Esophagus muscularis mucosa (tissue), 4 donors: ENCODE results near the gene SIVA1. TPM values are rescaled to one million over a fixed set of nuclear protein-coding genes. Genes with fewer than 3 reads are reported as not detected.
A peak's percentile ranks its signal among the peaks of the same experiment; 100 is the strongest.

Experiments
- DNase-seq: peaks from one replicate; pipeline ENCODE4 v3.0.0-alpha.2; 2017; ENCODE audit errors: extremely low spot score
- H3K27ac ChIP-seq, 4 donors: fragments of 200-600 bp; sonication (generic); replicated peaks in 1 of 4; 1 replicate in 3 of 4; 2 replicates in 1 of 4; pipeline ENCODE4 v1.5.1; 2016 to 2019; ENCODE audit warnings: mild to moderate bottlenecking in 1 of 4
- H3K27me3 ChIP-seq, 4 donors: fragments of 200-600 bp; sonication (generic); one replicate each; pipeline versions ENCODE4 v1.5.1 to v1.6.0; 2016 to 2019
- H3K36me3 ChIP-seq, 4 donors: fragments of 200-600 bp; sonication (generic); one replicate each; pipeline ENCODE4 v1.5.1; 2016 to 2019
- H3K4me1 ChIP-seq, 4 donors: fragments of 200-600 bp; sonication (generic); one replicate each; pipeline ENCODE4 v1.5.1; 2016 to 2019
- H3K4me3 ChIP-seq, 4 donors: fragments of 200-600 bp; sonication (generic); 1 replicate in 2 of 4; 2 replicates in 2 of 4; pipeline ENCODE4 v1.5.1; 2016 to 2019; ENCODE audit warnings: mild to moderate bottlenecking in 4 of 4, moderate library complexity in 1 of 4
- H3K9me3 ChIP-seq, 4 donors: fragments of 200-600 bp; sonication (generic); 1 replicate in 3 of 4; 2 replicates in 1 of 4; pipeline ENCODE4 v1.5.1; 2016 to 2019
- CTCF ChIP-seq, 3 experiments: fragments of 200-600 bp in 2 of 3; fragments of 450-650 bp in 1 of 3; sonication (generic) in 2 of 3; IDR thresholded peaks; one replicate each; pipeline ENCODE4 v1.5.1; 2017 to 2019; ENCODE audit warnings: antibody characterized with exemption in 3 of 3, mild to moderate bottlenecking in 2 of 3, moderate library complexity in 1 of 3
- EP300 ChIP-seq: sonication (generic); formaldehyde crosslinking; IDR thresholded peaks from one replicate; pipeline ENCODE4 v1.6.1; 2017; ENCODE audit warnings: antibody characterized with exemption
- POLR2A ChIP-seq: fragments of 450-650 bp; IDR thresholded peaks from one replicate; pipeline ENCODE4 v1.6.1; 2017; ENCODE audit warnings: antibody characterized with exemption, moderate library complexity, mild to moderate bottlenecking, low read depth
- POLR2AphosphoS5 ChIP-seq, 2 donors: sonication (generic); formaldehyde crosslinking; IDR thresholded peaks; one replicate each; pipeline ENCODE4 v1.6.1; 2017; ENCODE audit warnings: antibody characterized with exemption in 2 of 2
- WGBS: methylation state at CpG from one replicate; pipeline ENCODE4 v1.1.5; 2018; 5-methylcytosine and 5-hydroxymethylcytosine counted together
- intact Hi-C: fragments of 100-400 bp; cut with DNase I; formaldehyde crosslinking; loops from one replicate; pipeline ENCODE4 v1.15.1; 2023
- total RNA-seq, 4 donors: library from RNA; depleted of rRNA; stranded (reverse); fragments of >200 nt; gene quantifications; one replicate each; pipeline versions ENCODE4 v1.1.0 to v1.2.1, GENCODE V29; 2016

The SIVA1 gene
- total RNA-seq, 4 donors from 2014 or later = 207 to 324 (median 290) TPM

- Histone ChIP-seq H3K9me3 (no peaks in the 10 kb centered on the region), H3K27ac (no peak overlapping the region), H3K36me3 (peaks cover 10 to 92% (median 84%) of the 10 kb centered on the region in 4 donors), H3K4me3 (no peak overlapping the region), H3K27me3 (no peaks in the 10 kb centered on the region), H3K4me1 (peaks cover 0 to 28% (median 21%) of the 10 kb centered on the region in 4 donors)
- TF ChIP-seq CTCF (IDR thresholded peaks at IDR 0.05) (no peak), POLR2A (no peak), POLR2AphosphoS5 (IDR thresholded peaks at IDR 0.05) (no peak)
- no peak for DNase-seq
- intact Hi-C loops = no loop called here
- WGBS = 79% methylated on average over 10 of the region's 15 CpGs
These were observed 24.9 kb downstream of the SIVA1 start for GRCh38 chr14:104777808-104778249.

GRCh38 chr14:104778694-104779331, 25.9 kb downstream of the SIVA1 start:
- intact Hi-C loops = no loop called here
- WGBS = 95% methylated on average over 7 of the region's 15 CpGs
- Histone ChIP-seq H3K27me3 (no peaks in the 10 kb centered on the region), H3K4me3 (no peak overlapping the region), H3K36me3 (peaks cover 6 to 85% (median 78%) of the 10 kb centered on the region in 4 donors), H3K27ac (no peak overlapping the region), H3K9me3 (no peaks in the 10 kb centered on the region), H3K4me1 (peaks cover 0 to 37% (median 27%) of the 10 kb centered on the region in 4 donors)
- TF ChIP-seq CTCF (IDR thresholded peaks at IDR 0.05) (no peak), EP300 (no peak), POLR2A (no peak), POLR2AphosphoS5 (IDR thresholded peaks at IDR 0.05) (no peak)
- no peak for DNase-seq

DNA sequence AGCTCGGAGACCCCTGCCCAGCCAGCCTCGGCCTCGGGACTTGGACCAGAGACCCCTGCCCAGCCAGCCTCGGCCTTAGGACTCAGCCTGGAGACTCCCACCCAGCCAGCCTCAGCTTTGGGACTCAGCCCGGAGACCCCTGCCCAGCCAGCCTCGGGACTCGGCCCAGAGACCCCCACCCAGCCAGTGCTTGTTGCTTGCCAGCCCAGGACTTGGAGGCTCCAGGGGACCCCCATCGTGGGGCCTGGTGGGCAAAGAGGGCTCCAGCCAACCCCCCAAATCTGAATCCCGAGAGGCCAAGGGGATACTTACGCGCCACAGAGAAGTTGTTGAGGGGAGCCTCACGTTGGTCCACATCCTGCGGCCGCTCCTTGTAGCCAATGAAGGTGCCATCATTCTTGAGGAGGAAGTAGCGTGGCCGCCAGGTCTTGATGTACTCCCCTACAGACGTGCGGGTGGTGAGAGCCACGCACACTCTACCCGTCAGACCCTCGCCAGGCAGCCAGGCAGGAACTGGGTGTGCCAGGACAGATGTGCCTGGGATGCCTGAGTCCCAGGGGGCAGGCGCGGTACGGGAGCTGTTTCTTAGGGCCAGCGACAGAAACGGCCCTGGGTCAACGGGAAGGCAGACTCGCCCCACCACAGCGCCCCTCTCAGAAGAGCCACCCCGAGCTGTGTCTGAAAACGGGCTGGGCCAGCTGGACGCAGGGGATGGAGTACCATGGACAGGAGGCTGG, 27.0 kb downstream of the SIVA1 start:
- Histone ChIP-seq H3K27me3 (no peaks in the 10 kb centered on the region), H3K36me3 (peaks cover 0 to 82% (median 69%) of the 10 kb centered on the region in 4 donors), H3K4me3 (no peak overlapping the region), H3K4me1 (peaks cover 0 to 48% (median 38%) of the 10 kb centered on the region in 4 donors), H3K9me3 (no peaks in the 10 kb centered on the region), H3K27ac (peak overlapping the region in 1 of 4 donors; percentile 26)
- TF ChIP-seq EP300 (no peak), CTCF (IDR thresholded peaks at IDR 0.05) (no peak), POLR2AphosphoS5 (IDR thresholded peaks at IDR 0.05) (no peak), POLR2A (no peak)
- no peak for DNase-seq
- 75% methylated on average over 11 of the region's 32 CpGs for WGBS
- intact Hi-C loops = no loop called here

DNA sequence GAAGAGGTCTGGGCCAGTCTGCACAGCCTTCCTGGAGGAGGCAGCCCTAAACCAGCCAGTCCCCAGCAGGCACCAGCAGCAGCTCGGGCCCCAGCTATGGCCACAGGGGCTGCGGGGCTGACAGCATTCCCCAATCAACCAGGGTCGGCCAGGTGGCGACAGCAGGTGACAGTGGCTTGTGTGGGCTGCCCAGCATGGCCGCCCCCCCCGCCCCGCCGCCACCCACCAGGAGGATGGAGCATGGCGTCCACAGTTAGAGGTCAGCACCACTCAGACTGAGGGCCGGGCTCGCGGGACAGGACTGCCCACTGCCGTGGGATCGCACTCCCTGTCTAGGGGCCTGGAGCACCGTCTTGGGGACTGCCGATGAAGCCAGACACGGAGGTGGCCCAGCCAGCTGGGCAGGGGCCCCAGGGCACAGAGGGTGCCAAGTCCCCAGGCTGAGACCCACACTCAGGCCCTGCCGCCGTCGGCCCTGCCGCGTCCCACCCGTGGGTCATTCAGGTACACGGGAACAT, 27.6 kb downstream of the SIVA1 start:
- Histone ChIP-seq H3K36me3 (peaks cover 0 to 82% (median 63%) of the 10 kb centered on the region in 4 donors), H3K27me3 (no peaks in the 10 kb centered on the region), H3K27ac (peak overlapping the region in 1 of 4 donors; percentile 26), H3K9me3 (no peaks in the 10 kb centered on the region), H3K4me1 (peaks cover 0 to 55% (median 45%) of the 10 kb centered on the region in 4 donors), H3K4me3 (no peak overlapping the region)
- DNase-seq = no peak
- intact Hi-C loops = no loop called here
- TF ChIP-seq CTCF (IDR thresholded peaks at IDR 0.05) (no peak), POLR2A (no peak), EP300 (no peak), POLR2AphosphoS5 (IDR thresholded peaks at IDR 0.05) (no peak)
- WGBS = 84% methylated on average over 4 of the region's 24 CpGs
